Liver (tissue), 9 donors: ENCODE measurements around the gene PLA2G2F. TPM values are rescaled to one million over a fixed set of nuclear protein-coding genes. Genes with fewer than 3 reads are reported as not detected.

Experiments used
- DNase-seq: peaks from one replicate; pipeline ENCODE4 v3.0.0-alpha.2; 2017; ENCODE audit warnings: low spot score
- H3K27ac ChIP-seq, 2 donors: one replicate each; pipeline ENCODE4 v1.7.0; 2013; ENCODE audit warnings: inconsistent platforms in 2 of 2, low read length in 2 of 2, control low read depth in 1 of 2, low read depth in 1 of 2, mild to moderate bottlenecking in 1 of 2
- H3K27me3 ChIP-seq, 4 donors: one replicate each; pipeline versions ENCODE4 v1.6.1 to v1.7.0; 2013; ENCODE audit warnings: low read length in 3 of 4, inconsistent platforms in 1 of 4, mild to moderate bottlenecking in 1 of 4, moderate library complexity in 1 of 4; ENCODE audit not compliant: control insufficient read depth in 4 of 4, insufficient read depth in 4 of 4
- H3K36me3 ChIP-seq, 4 donors: one replicate each; pipeline versions ENCODE4 v1.6.1 to v1.7.0; 2013; ENCODE audit warnings: low read length in 3 of 4, mild to moderate bottlenecking in 3 of 4, low read depth in 1 of 4, moderate library complexity in 1 of 4; ENCODE audit not compliant: control insufficient read depth in 4 of 4, insufficient read depth in 3 of 4
- H3K4me1 ChIP-seq, 4 donors: one replicate each; pipeline versions ENCODE4 v1.6.1 to v1.7.0; 2013; ENCODE audit warnings: low read length in 3 of 4, mild to moderate bottlenecking in 3 of 4, moderate library complexity in 1 of 4; ENCODE audit not compliant: control insufficient read depth in 4 of 4, insufficient read depth in 4 of 4
- H3K4me3 ChIP-seq, 3 donors: one replicate each; pipeline versions ENCODE4 v1.6.1 to v1.7.0; 2013; ENCODE audit warnings: low read length in 3 of 3, control low read depth in 1 of 3, low read depth in 1 of 3, mild to moderate bottlenecking in 1 of 3
- H3K9ac ChIP-seq, 2 donors: one replicate each; pipeline ENCODE4 v1.7.0; 2013; ENCODE audit warnings: low read length in 2 of 2, mild to moderate bottlenecking in 2 of 2, moderate library complexity in 2 of 2, control low read depth in 1 of 2, low read depth in 1 of 2
- H3K9me3 ChIP-seq, 4 donors: one replicate each; pipeline versions ENCODE4 v1.6.1 to v1.7.0; 2013; ENCODE audit warnings: low read length in 3 of 4; ENCODE audit not compliant: control insufficient read depth in 4 of 4
- EGR1 ChIP-seq, 2 donors: IDR thresholded peaks; 2 replicates each; pipeline ENCODE4 v1.6.1; 2016 to 2018; ENCODE audit warnings: antibody characterized with exemption in 2 of 2, low read depth in 2 of 2
- FOXA1 ChIP-seq: IDR thresholded peaks from 2 replicates; pipeline ENCODE4 v1.6.1; 2016; ENCODE audit warnings: antibody characterized with exemption
- FOXA2 ChIP-seq: IDR thresholded peaks from 2 replicates; pipeline ENCODE4 v1.6.1; 2016; ENCODE audit warnings: antibody characterized with exemption
- GABPA ChIP-seq, 2 donors: IDR thresholded peaks in 1 of 2; conservative IDR thresholded peaks in 1 of 2; 2 replicates each; pipeline ENCODE4 v1.6.1; 2016; ENCODE audit warnings: antibody characterized with exemption in 2 of 2, mild to moderate bottlenecking in 1 of 2, moderate library complexity in 1 of 2
- HNF4G ChIP-seq: IDR thresholded peaks from 2 replicates; pipeline ENCODE4 v1.6.1; 2016; ENCODE audit warnings: antibody characterized with exemption
- JUND ChIP-seq, 2 donors: IDR thresholded peaks; 2 replicates each; pipeline ENCODE4 v1.6.1; 2016; ENCODE audit warnings: antibody characterized with exemption in 2 of 2
- NR2F2 ChIP-seq: IDR thresholded peaks from 2 replicates; pipeline ENCODE4 v1.6.1; 2016; ENCODE audit warnings: antibody characterized with exemption
- RAD21 ChIP-seq, 2 donors: IDR thresholded peaks; 2 replicates each; pipeline ENCODE4 v1.6.1; 2016; ENCODE audit warnings: antibody characterized with exemption in 2 of 2, mild to moderate bottlenecking in 2 of 2
- REST ChIP-seq: IDR thresholded peaks from 2 replicates; pipeline ENCODE4 v1.6.1; 2016; ENCODE audit warnings: antibody characterized with exemption, mild to moderate bottlenecking
- RXRA ChIP-seq, 2 donors: IDR thresholded peaks; 2 replicates each; pipeline ENCODE4 v1.6.1; 2017 to 2018; ENCODE audit warnings: antibody characterized with exemption in 2 of 2, mild to moderate bottlenecking in 1 of 2
- SP1 ChIP-seq: IDR thresholded peaks from 2 replicates; pipeline ENCODE4 v1.6.1; 2018; ENCODE audit warnings: antibody characterized with exemption, mild to moderate bottlenecking
- YY1 ChIP-seq: IDR thresholded peaks from 2 replicates; pipeline ENCODE4 v1.6.1; 2016; ENCODE audit warnings: antibody characterized with exemption, mild to moderate bottlenecking
- WGBS: extraction: QIAGEN DNeasy Blood & Tissue Kit; methylation state at CpG from one replicate; pipeline ENCODE4 v1.1.7; 2013; 5-methylcytosine and 5-hydroxymethylcytosine counted together
- polyA plus RNA-seq, 2 donors: library from polyadenylated mRNA; stranded (reverse) in 1 of 2; unstranded in 1 of 2; fragments of 200-250 nt in 1 of 2; fragments of >200 nt in 1 of 2; fragmentation: Nextera tagmentation in 1 of 2; extraction: Ambion mirVana in 1 of 2; gene quantifications; one replicate each; pipeline versions ENCODE4 v1.2.1 to v1.2.3, GENCODE V29; 2013 to 2015
- total RNA-seq, 2 donors: library from RNA; depleted of rRNA; stranded (reverse); fragments of >200 nt; gene quantifications; one replicate each; pipeline ENCODE4 v1.2.3, GENCODE V29; 2014
- TF ChIP-seq, protein P1 (sequence below): IDR thresholded peaks from 2 replicates; pipeline ENCODE4 v1.6.1; 2016; ENCODE audit warnings: antibody characterized with exemption
- TF ChIP-seq, protein P2 (sequence below): IDR thresholded peaks from 2 replicates; pipeline ENCODE4 v1.6.1; 2016; ENCODE audit warnings: antibody characterized with exemption
- TF ChIP-seq, protein P3 (sequence below): IDR thresholded peaks from 2 replicates; pipeline ENCODE4 v1.6.1; 2016; ENCODE audit warnings: antibody characterized with exemption
- TF ChIP-seq, protein P4 (sequence below): fragments of 150-350 bp; IDR thresholded peaks from 2 replicates; pipeline ENCODE4 v1.5.1; 2017; ENCODE audit warnings: improper control_type of control experiment, low read depth, low read length; ENCODE audit not compliant: missing input control
- donor health status: healthy.
- donor health status: healthy.
- donor health status: healthy.
- donor health status: healthy.
- donor health status: healthy.

Gene PLA2G2F
- total and polyA plus RNA-seq, 4 donors: under 0.01 TPM; not detected in 3

GRCh38 chr1:20180129-20180843 is 41.2 kb downstream of the PLA2G2F start:
- no peaks in the 10 kb centered on the region for H3K36me3 ChIP-seq
- DNase-seq: no peak
- TF ChIP-seq, protein P1, sequence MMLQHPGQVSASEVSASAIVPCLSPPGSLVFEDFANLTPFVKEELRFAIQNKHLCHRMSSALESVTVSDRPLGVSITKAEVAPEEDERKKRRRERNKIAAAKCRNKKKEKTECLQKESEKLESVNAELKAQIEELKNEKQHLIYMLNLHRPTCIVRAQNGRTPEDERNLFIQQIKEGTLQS: no peak
- TF ChIP-seq EGR1 (IDR thresholded peaks at IDR 0.05; ENCODE audit: low read depth in 2 of 2): no peak
- TF ChIP-seq YY1: no peak
- TF ChIP-seq, protein P2, sequence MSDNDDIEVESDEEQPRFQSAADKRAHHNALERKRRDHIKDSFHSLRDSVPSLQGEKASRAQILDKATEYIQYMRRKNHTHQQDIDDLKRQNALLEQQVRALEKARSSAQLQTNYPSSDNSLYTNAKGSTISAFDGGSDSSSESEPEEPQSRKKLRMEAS: no peak
- TF ChIP-seq HNF4G: no peak
- no peak for TF ChIP-seq FOXA2
- TF ChIP-seq JUND (IDR thresholded peaks at IDR 0.05): no peak
- TF ChIP-seq RAD21 (IDR thresholded peaks at IDR 0.05): no peak
- no peak for TF ChIP-seq SP1
- H3K27me3 ChIP-seq: no peaks in the 10 kb centered on the region
- 91% methylated on average over 6 of the region's 6 CpGs for whole genome bisulfite sequencing
- H3K9me3 ChIP-seq: no peaks in the 10 kb centered on the region
- no peak overlapping the region for H3K27ac ChIP-seq
- no peak overlapping the region for H3K9ac ChIP-seq
- H3K4me1 ChIP-seq: peaks cover 2 to 25% (median 19%) of the 10 kb centered on the region in 4 donors
- no peak overlapping the region for H3K4me3 ChIP-seq

- peaks cover 4 to 30% (median 22%) of the 10 kb centered on the region in 4 donors for H3K4me1 ChIP-seq
- no peak overlapping the region for H3K9ac ChIP-seq
- H3K9me3 ChIP-seq: no peaks in the 10 kb centered on the region
- no peaks in the 10 kb centered on the region for H3K36me3 ChIP-seq
- H3K27ac ChIP-seq: no peak overlapping the region
- TF ChIP-seq, protein P3, sequence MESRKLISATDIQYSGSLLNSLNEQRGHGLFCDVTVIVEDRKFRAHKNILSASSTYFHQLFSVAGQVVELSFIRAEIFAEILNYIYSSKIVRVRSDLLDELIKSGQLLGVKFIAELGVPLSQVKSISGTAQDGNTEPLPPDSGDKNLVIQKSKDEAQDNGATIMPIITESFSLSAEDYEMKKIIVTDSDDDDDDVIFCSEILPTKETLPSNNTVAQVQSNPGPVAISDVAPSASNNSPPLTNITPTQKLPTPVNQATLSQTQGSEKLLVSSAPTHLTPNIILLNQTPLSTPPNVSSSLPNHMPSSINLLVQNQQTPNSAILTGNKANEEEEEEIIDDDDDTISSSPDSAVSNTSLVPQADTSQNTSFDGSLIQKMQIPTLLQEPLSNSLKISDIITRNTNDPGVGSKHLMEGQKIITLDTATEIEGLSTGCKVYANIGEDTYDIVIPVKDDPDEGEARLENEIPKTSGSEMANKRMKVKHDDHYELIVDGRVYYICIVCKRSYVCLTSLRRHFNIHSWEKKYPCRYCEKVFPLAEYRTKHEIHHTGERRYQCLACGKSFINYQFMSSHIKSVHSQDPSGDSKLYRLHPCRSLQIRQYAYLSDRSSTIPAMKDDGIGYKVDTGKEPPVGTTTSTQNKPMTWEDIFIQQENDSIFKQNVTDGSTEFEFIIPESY: no peak
- TF ChIP-seq RAD21 (IDR thresholded peaks at IDR 0.05) (no peak), NR2F2 (no peak), HNF4G (no peak), JUND (IDR thresholded peaks at IDR 0.05) (no peak)
- WGBS: 90% methylated on average over 3 of the region's 3 CpGs
- H3K27me3 ChIP-seq: no peaks in the 10 kb centered on the region
- H3K4me3 ChIP-seq: no peak overlapping the region
- DNase-seq: no peak
Observed at GRCh38 chr1:20180844-20181207, 41.7 kb downstream of the PLA2G2F start.

GRCh38 chr1:20182415-20182814 is 43.3 kb downstream of the PLA2G2F start:
- no peak for DNase-seq
- Histone ChIP-seq H3K36me3 (no peaks in the 10 kb centered on the region), H3K27ac (no peak overlapping the region), H3K27me3 (no peaks in the 10 kb centered on the region), H3K4me1 (peaks cover 4 to 42% (median 34%) of the 10 kb centered on the region in 4 donors), H3K4me3 (no peak overlapping the region), H3K9me3 (no peaks in the 10 kb centered on the region), H3K9ac (no peak overlapping the region)
- TF ChIP-seq FOXA2 (no peak), SP1 (no peak), REST (no peak), GABPA (IDR thresholded peaks at IDR 0.05 in 1 of 2, conservative IDR thresholded peaks at IDR 0.05 in 1 of 2) (no peak), RXRA (IDR thresholded peaks at IDR 0.05) (no peak), YY1 (no peak), FOXA1 (no peak), EGR1 (IDR thresholded peaks at IDR 0.05; ENCODE audit: low read depth in 2 of 2) (no peak)
- TF ChIP-seq, protein P3: no peak
- TF ChIP-seq, protein P1: no peak
- TF ChIP-seq, protein P4, sequence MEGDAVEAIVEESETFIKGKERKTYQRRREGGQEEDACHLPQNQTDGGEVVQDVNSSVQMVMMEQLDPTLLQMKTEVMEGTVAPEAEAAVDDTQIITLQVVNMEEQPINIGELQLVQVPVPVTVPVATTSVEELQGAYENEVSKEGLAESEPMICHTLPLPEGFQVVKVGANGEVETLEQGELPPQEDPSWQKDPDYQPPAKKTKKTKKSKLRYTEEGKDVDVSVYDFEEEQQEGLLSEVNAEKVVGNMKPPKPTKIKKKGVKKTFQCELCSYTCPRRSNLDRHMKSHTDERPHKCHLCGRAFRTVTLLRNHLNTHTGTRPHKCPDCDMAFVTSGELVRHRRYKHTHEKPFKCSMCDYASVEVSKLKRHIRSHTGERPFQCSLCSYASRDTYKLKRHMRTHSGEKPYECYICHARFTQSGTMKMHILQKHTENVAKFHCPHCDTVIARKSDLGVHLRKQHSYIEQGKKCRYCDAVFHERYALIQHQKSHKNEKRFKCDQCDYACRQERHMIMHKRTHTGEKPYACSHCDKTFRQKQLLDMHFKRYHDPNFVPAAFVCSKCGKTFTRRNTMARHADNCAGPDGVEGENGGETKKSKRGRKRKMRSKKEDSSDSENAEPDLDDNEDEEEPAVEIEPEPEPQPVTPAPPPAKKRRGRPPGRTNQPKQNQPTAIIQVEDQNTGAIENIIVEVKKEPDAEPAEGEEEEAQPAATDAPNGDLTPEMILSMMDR: no peak
- TF ChIP-seq, protein P2: no peak
